ENCODE measurements around the gene PFDN1.

PFDN1 gene

DNA sequence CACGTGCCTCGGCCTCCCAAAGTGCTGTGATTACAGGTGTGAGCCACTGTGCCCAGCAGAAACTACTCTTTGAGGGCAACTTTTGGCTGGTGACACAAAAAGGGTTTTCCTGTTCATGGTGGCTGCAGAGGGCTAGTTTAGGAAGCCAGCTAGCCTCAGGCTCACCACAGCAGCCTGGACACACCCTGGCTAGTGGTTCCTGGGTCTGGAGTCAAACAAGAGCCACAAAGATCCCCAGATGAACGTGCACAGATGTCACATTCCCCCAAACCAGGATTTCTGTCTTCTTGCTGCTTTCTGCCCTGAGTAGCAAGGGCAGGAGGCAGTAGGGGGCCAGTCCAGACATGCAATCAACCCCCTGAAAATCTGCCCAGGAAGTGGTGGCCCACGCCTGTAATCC is 36.7 kb upstream of the PFDN1 start:
- TF ChIP-seq, protein P1, sequence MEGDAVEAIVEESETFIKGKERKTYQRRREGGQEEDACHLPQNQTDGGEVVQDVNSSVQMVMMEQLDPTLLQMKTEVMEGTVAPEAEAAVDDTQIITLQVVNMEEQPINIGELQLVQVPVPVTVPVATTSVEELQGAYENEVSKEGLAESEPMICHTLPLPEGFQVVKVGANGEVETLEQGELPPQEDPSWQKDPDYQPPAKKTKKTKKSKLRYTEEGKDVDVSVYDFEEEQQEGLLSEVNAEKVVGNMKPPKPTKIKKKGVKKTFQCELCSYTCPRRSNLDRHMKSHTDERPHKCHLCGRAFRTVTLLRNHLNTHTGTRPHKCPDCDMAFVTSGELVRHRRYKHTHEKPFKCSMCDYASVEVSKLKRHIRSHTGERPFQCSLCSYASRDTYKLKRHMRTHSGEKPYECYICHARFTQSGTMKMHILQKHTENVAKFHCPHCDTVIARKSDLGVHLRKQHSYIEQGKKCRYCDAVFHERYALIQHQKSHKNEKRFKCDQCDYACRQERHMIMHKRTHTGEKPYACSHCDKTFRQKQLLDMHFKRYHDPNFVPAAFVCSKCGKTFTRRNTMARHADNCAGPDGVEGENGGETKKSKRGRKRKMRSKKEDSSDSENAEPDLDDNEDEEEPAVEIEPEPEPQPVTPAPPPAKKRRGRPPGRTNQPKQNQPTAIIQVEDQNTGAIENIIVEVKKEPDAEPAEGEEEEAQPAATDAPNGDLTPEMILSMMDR (IDR thresholded peaks at IDR 0.05; ENCODE audit: extremely low read depth, insufficient read depth, missing control alignments) = no peak
- in situ Hi-C loops (cut with MboI; ENCODE audit: low pct_unique_long_range_greater_than_20kb, low sequenced_read_pairs, unreplicated experiment) = no loop called here
- no peak for DNase-seq (ENCODE audit: low spot score)

DNA sequence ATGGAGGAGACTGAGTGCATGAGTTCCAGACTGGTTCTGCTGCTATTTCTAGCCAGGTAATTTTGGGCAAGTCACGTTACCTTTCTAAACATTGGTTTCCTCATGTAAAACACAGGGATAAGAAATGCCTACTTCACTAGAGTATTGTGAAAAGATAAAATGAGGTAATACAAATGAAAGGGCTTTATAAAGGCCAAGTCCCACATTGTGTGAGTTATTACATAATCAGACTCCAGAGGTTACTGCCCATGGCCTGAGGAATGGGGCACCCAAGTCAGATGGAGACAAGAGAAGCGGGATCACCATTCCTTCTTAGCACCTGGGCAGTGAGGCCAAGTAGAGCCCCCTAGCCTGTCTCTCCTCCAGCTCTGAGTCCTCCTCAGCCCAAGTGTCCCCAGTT is 36.0 kb upstream of the PFDN1 start:
- DNase-seq (ENCODE audit: low spot score) = no peak
- TF ChIP-seq, protein P1 (IDR thresholded peaks at IDR 0.05; ENCODE audit: extremely low read depth, insufficient read depth, missing control alignments) = no peak
- in situ Hi-C loops (cut with MboI; ENCODE audit: low pct_unique_long_range_greater_than_20kb, low sequenced_read_pairs, unreplicated experiment) = no loop called here

GRCh38 chr5:140338336-140338735 is 35.4 kb upstream of the PFDN1 start:
- in situ Hi-C loops (cut with MboI; ENCODE audit: low pct_unique_long_range_greater_than_20kb, low sequenced_read_pairs, unreplicated experiment) = no loop called here
- DNase-seq (ENCODE audit: low spot score) = no peak
- TF ChIP-seq, protein P1 (IDR thresholded peaks at IDR 0.05; ENCODE audit: extremely low read depth, insufficient read depth, missing control alignments) = no peak

- TF ChIP-seq, protein P1 (IDR thresholded peaks at IDR 0.05; ENCODE audit: extremely low read depth, insufficient read depth, missing control alignments) = no peak
- no peak for DNase-seq (ENCODE audit: low spot score)
- in situ Hi-C loops (cut with MboI; ENCODE audit: low pct_unique_long_range_greater_than_20kb, low sequenced_read_pairs, unreplicated experiment) = no loop called here
Observed at GRCh38 chr5:140337880-140338279, 35.0 kb upstream of the PFDN1 start.

DNA sequence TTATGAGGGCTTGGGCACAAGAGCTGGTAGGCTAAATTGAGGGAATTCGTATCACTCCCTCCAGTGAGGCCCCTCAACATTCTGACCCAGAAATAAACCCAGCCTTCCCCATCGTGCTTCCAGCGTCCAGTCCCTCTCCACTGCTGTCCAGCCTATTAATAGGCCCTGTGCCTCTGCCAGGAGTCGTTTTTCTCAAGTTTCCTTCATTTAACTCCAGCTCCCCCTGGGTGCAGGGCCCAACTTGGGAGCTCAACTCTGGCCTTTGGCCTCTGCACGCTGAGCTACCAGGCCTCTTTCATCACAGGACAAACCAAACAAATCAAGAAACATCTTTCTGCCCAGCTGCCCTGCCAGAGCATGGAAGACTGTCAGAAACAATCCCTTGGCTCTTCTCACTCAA is 33.5 kb upstream of the PFDN1 start:
- TF ChIP-seq, protein P1 (IDR thresholded peaks at IDR 0.05; ENCODE audit: extremely low read depth, insufficient read depth, missing control alignments) = no peak
- no peak for DNase-seq (ENCODE audit: low spot score)
- in situ Hi-C loops (cut with MboI; ENCODE audit: low pct_unique_long_range_greater_than_20kb, low sequenced_read_pairs, unreplicated experiment) = no loop called here

GRCh38 chr5:140331638-140332037 is 28.7 kb upstream of the PFDN1 start:
- no peak for DNase-seq (ENCODE audit: low spot score)
- TF ChIP-seq, protein P1 (IDR thresholded peaks at IDR 0.05; ENCODE audit: extremely low read depth, insufficient read depth, missing control alignments) = no peak
- in situ Hi-C loops (cut with MboI; ENCODE audit: low pct_unique_long_range_greater_than_20kb, low sequenced_read_pairs, unreplicated experiment) = no loop called here

All from GM13977 (cell line).